Tibial nerve (tissue), 4 donors: ENCODE results near the gene KATNAL2. TPM values are rescaled to one million over a fixed set of nuclear protein-coding genes. Genes with fewer than 3 reads are reported as not detected.

Source experiments
- DNase-seq, 2 donors: peaks; one replicate each; pipeline ENCODE4 v3.0.0-alpha.2; 2019; ENCODE audit warnings: low spot score in 2 of 2
- H3K27ac ChIP-seq, 4 donors: fragments of 200-600 bp; sonication (generic) in 3 of 4; one replicate each; pipeline ENCODE4 v1.5.1; 2017 to 2019; ENCODE audit warnings: mild to moderate bottlenecking in 1 of 4
- H3K27me3 ChIP-seq, 2 donors: fragments of 200-600 bp; sonication (generic) in 1 of 2; one replicate each; pipeline versions ENCODE4 v1.5.1 to v1.6.0; 2017 to 2019
- H3K36me3 ChIP-seq, 3 donors: fragments of 200-600 bp; sonication (generic); one replicate each; pipeline ENCODE4 v1.5.1; 2018 to 2019
- H3K4me1 ChIP-seq, 4 donors: fragments of 200-600 bp; sonication (generic) in 3 of 4; one replicate each; pipeline ENCODE4 v1.5.1; 2017 to 2019
- H3K4me3 ChIP-seq, 4 donors: fragments of 200-600 bp; sonication (generic) in 3 of 4; one replicate each; pipeline ENCODE4 v1.5.1; 2017 to 2019; ENCODE audit warnings: mild to moderate bottlenecking in 1 of 4, moderate library complexity in 1 of 4
- H3K9me3 ChIP-seq, 4 donors: fragments of 200-600 bp; sonication (generic) in 3 of 4; one replicate each; pipeline ENCODE4 v1.5.1; 2017 to 2019
- CTCF ChIP-seq, 5 experiments: fragments of 200-600 bp in 3 of 5; fragments of 450-650 bp in 2 of 5; sonication (generic) in 3 of 5; IDR thresholded peaks; one replicate each; pipeline ENCODE4 v1.5.1; 2016 to 2019; ENCODE audit warnings: antibody characterized with exemption in 5 of 5, mild to moderate bottlenecking in 3 of 5, moderate library complexity in 2 of 5
- EP300 ChIP-seq, 2 donors: sonication (generic); formaldehyde crosslinking; IDR thresholded peaks; one replicate each; pipeline ENCODE4 v1.6.1; 2017; ENCODE audit warnings: antibody characterized with exemption in 2 of 2, mild to moderate bottlenecking in 1 of 2
- POLR2A ChIP-seq, 2 donors: fragments of 450-650 bp; IDR thresholded peaks; one replicate each; pipeline ENCODE4 v1.6.1; 2017; ENCODE audit warnings: antibody characterized with exemption in 2 of 2, mild to moderate bottlenecking in 2 of 2, moderate library complexity in 2 of 2
- WGBS, 2 donors: methylation state at CpG; one replicate each; pipeline ENCODE4 v1.1.5; 2018; 5-methylcytosine and 5-hydroxymethylcytosine counted together
- total RNA-seq, 4 donors: library from RNA; depleted of rRNA; stranded (reverse); fragments of >200 nt; gene quantifications; one replicate each; pipeline ENCODE4 v1.1.0, GENCODE V29; 2016

The KATNAL2 gene
- 10 to 100 TPM in 2 of 4 donors, 1 to 10 TPM in 2; 2.4 to 11.7 (median 7.8) TPM for total RNA-seq

- H3K4me3 ChIP-seq = peak within 1 kb of the TSS; percentile 56 to 93 (median 68)
- no peaks in the 10 kb centered on the region for H3K9me3 ChIP-seq
- H3K27me3 ChIP-seq = no peaks in the 10 kb centered on the region
- TF ChIP-seq POLR2A (IDR thresholded peaks at IDR 0.05) (peak; percentile 64 to 83), CTCF (IDR thresholded peaks at IDR 0.05) (peak in 1 of 5 experiments; percentile 19), EP300 (IDR thresholded peaks at IDR 0.05) (peak in 1 of 2 donors; percentile 52)
- H3K4me1 ChIP-seq = peaks cover 0 to 27% (median 5%) of the 10 kb centered on the region in 4 donors
- peak within 1 kb of the TSS; percentile 66 to 92 (median 86) for H3K27ac ChIP-seq
- WGBS, 2 donors = 0 to 1% methylated on average over 57 to 67 of the region's 107 CpGs
- no peaks in the 10 kb centered on the region for H3K36me3 ChIP-seq
- DNase-seq = peak; percentile 51 to 63
Measured at GRCh38 chr18:46917108-46917802, at the start of gene KATNAL2, which contains the start of gene PIAS2. Gene KATNAL2, plus strand, starts transcription at chr18:46917602. Its CDS starts 29,271 bp downstream, at chr18:46946873. Gene PIAS2, minus strand, starts transcription at chr18:46917507. Its CDS starts 162 bp downstream, at chr18:46917345.

GRCh38 chr18:46868169-46868921, 49.1 kb upstream of the KATNAL2 start:
- no peak for TF ChIP-seq CTCF (IDR thresholded peaks at IDR 0.05)
- no peak for TF ChIP-seq EP300 (IDR thresholded peaks at IDR 0.05)
- no peak for TF ChIP-seq POLR2A (IDR thresholded peaks at IDR 0.05)
- 96% methylated on average over 11 of the region's 11 CpGs for whole genome bisulfite sequencing, 2 donors
- H3K27ac ChIP-seq = no peak overlapping the region

GRCh38 chr18:46877329-46877987, 39.9 kb upstream of the KATNAL2 start:
- TF ChIP-seq CTCF (IDR thresholded peaks at IDR 0.05) = no peak
- no peak for TF ChIP-seq EP300 (IDR thresholded peaks at IDR 0.05)
- TF ChIP-seq POLR2A (IDR thresholded peaks at IDR 0.05) = no peak
- DNase-seq = no peak
- whole genome bisulfite sequencing, 2 donors = 96% methylated on average over 15 of the region's 15 CpGs

More at GRCh38 chr18:46868169-46868921, 49.1 kb upstream of the KATNAL2 start:
- peaks cover 0 to 42% (median 0%) of the 10 kb centered on the region in 3 donors for H3K36me3 ChIP-seq
- H3K4me3 ChIP-seq = no peak overlapping the region
- no peak for DNase-seq
- peaks cover 0 to 28% (median 4%) of the 10 kb centered on the region in 4 donors for H3K9me3 ChIP-seq
- H3K27me3 ChIP-seq = no peaks in the 10 kb centered on the region
- H3K4me1 ChIP-seq = no peaks in the 10 kb centered on the region

GRCh38 chr18:46883180-46883579, 34.2 kb upstream of the KATNAL2 start:
- Histone ChIP-seq H3K4me3 (no peak overlapping the region), H3K4me1 (no peaks in the 10 kb centered on the region), H3K36me3 (peaks cover 0 to 27% (median 0%) of the 10 kb centered on the region in 3 donors), H3K9me3 (peaks cover 0 to 12% (median 4%) of the 10 kb centered on the region in 4 donors), H3K27me3 (no peaks in the 10 kb centered on the region), H3K27ac (no peak overlapping the region)
- no peak for DNase-seq
- WGBS, 2 donors = 89 to 93% methylated on average over 4 of the region's 4 CpGs
- no peak for TF ChIP-seq POLR2A (IDR thresholded peaks at IDR 0.05)
- no peak for TF ChIP-seq EP300 (IDR thresholded peaks at IDR 0.05)
- TF ChIP-seq CTCF (IDR thresholded peaks at IDR 0.05) = no peak

More at GRCh38 chr18:46877329-46877987, 39.9 kb upstream of the KATNAL2 start:
- Histone ChIP-seq H3K27ac (no peak overlapping the region), H3K9me3 (peaks cover 0 to 14% (median 3%) of the 10 kb centered on the region in 4 donors), H3K4me1 (no peaks in the 10 kb centered on the region), H3K27me3 (no peaks in the 10 kb centered on the region), H3K4me3 (no peak overlapping the region), H3K36me3 (peaks cover 0 to 52% (median 0%) of the 10 kb centered on the region in 3 donors)
